ENCODE results near the gene BCR.

GRCh38 chr22:23278883-23279675, 98.8 kb downstream of the BCR start:
- TF ChIP-seq EZH2 (IDR thresholded peaks at IDR 0.05; ENCODE audit: borderline replicate concordance) (no peak), CTCF (IDR thresholded peaks at IDR 0.05; ENCODE audit: poor library complexity) (no peak), EZH2phosphoT487 (IDR thresholded peaks at IDR 0.05; ENCODE audit: low read depth, severe bottlenecking, unreplicated experiment) (no peak)

Data from hepatocyte (in vitro differentiated cells).